Mucosa of descending colon (tissue), 3 donors: ENCODE measurements around the gene PLEKHA8. TPM values are rescaled to one million over a fixed set of nuclear protein-coding genes. Genes with fewer than 3 reads are reported as not detected.
A peak's percentile ranks its signal among the peaks of the same experiment; 100 is the strongest.

Source experiments
- ATAC-seq: fragments of 200-7000 bp; cut with Tn5 transposase; one replicate; pipeline ENCODE4 v1.9.1; 2020; ENCODE audit warnings: mild to moderate bottlenecking, moderate library complexity
- DNase-seq, 3 donors: peaks; one replicate each; pipeline ENCODE4 v3.0.0-alpha.2; 2020
- H3K36me3 ChIP-seq: fragments of 200-600 bp; one replicate; pipeline ENCODE4 v1.8.0; 2021; ENCODE audit warnings: low read depth, mild to moderate bottlenecking
- H3K4me1 ChIP-seq: fragments of 200-600 bp; one replicate; pipeline ENCODE4 v1.8.0; 2021; ENCODE audit warnings: low read depth, mild to moderate bottlenecking
- H3K4me3 ChIP-seq: fragments of 200-600 bp; one replicate; pipeline ENCODE4 v1.8.0; 2021; ENCODE audit warnings: mild to moderate bottlenecking
- H3K9me3 ChIP-seq: fragments of 200-600 bp; one replicate; pipeline ENCODE4 v1.8.0; 2021; ENCODE audit warnings: mild to moderate bottlenecking
- intact Hi-C, 2 donors: fragments of 100-400 bp; cut with DNase I in 1 of 2; cut with micrococcal nuclease in 1 of 2; formaldehyde crosslinking; loops; one replicate each; pipeline versions ENCODE4 v1.11.0 to v1.11.1; 2022; cut with DNase I, micrococcal nuclease
- total RNA-seq, 3 donors: library from RNA; stranded (reverse); fragmentation: NEBNext Ultra II Directional in 2 of 3; extraction: Animal tissue kit (Norgen Biotek cat#: 25700) in 2 of 3; gene quantifications; one replicate each; pipeline versions ENCODE4 v1.2.1 to v1.2.4, GENCODE V29; 2021 to 2023
- TF ChIP-seq, protein P1 (sequence below): fragments of 200-600 bp; IDR thresholded peaks from one replicate; pipeline ENCODE4 v1.8.0; 2022; ENCODE audit warnings: antibody characterized with exemption, mild to moderate bottlenecking
- donor health status: DM: no; HTN: no; CAD: no; lungs with moderate emphysema.
- donor health status: DM: no; HTN: no; CAD: no.
- donor health status: DM: no; HTN: yes; CAD: no.

PLEKHA8 gene
- total RNA-seq, 3 donors from 2014 or later, result 11.7 to 13.0 (median 12.5) TPM

DNA sequence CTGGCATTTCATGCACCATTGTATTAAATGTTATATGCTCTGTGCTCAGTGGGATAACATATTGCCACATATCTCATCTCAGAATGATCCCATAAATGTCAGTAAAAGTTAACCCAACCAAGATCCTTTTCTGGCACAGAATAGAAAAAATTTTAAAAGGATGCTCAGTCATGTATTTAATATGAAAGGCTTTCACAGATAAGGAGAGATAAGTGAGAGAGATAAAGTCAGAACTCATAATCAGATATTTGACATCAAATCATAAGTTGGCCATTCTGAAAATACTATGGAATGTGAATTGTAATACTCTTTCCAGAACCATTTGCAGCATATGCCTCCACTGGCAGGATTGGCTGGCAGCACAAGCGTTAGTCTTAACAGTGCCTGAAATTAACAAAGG, 38.5 kb downstream of the PLEKHA8 start:
- Histone ChIP-seq H3K4me1 (no peaks in the 10 kb centered on the region), H3K36me3 (no peaks in the 10 kb centered on the region), H3K4me3 (no peak overlapping the region), H3K9me3 (no peaks in the 10 kb centered on the region)
- TF ChIP-seq, protein P1, sequence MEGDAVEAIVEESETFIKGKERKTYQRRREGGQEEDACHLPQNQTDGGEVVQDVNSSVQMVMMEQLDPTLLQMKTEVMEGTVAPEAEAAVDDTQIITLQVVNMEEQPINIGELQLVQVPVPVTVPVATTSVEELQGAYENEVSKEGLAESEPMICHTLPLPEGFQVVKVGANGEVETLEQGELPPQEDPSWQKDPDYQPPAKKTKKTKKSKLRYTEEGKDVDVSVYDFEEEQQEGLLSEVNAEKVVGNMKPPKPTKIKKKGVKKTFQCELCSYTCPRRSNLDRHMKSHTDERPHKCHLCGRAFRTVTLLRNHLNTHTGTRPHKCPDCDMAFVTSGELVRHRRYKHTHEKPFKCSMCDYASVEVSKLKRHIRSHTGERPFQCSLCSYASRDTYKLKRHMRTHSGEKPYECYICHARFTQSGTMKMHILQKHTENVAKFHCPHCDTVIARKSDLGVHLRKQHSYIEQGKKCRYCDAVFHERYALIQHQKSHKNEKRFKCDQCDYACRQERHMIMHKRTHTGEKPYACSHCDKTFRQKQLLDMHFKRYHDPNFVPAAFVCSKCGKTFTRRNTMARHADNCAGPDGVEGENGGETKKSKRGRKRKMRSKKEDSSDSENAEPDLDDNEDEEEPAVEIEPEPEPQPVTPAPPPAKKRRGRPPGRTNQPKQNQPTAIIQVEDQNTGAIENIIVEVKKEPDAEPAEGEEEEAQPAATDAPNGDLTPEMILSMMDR, result no peak
- ATAC-seq (no peak), DNase-seq (no peak)
- intact Hi-C loops, result no loop called here

DNA sequence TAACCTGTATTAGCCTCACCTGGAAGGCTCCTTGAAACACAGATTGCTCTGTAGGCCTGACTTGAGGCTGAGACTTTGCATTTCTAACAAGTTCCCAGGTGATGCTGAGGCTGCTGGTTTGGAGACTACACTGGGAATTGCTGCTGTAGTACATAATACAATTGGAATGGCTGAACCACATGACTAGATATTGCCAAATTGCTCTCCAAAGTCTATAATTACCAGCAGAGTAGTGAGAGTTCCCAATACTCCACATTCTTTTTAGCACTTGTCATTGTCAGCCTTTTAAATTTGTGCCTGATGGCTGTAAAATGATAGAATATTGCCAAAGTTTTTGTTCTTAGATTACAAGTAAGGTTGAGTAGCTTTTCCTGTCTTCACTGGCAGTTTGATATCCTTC, 39.9 kb downstream of the PLEKHA8 start:
- no peaks in the 10 kb centered on the region for H3K4me1 ChIP-seq
- intact Hi-C loops, result no loop called here
- no peaks in the 10 kb centered on the region for H3K9me3 ChIP-seq
- no peak overlapping the region for H3K4me3 ChIP-seq
- no peaks in the 10 kb centered on the region for H3K36me3 ChIP-seq
- TF ChIP-seq, protein P1, result no peak
- ATAC-seq, result peak; percentile 23
- no peak for DNase-seq

DNA sequence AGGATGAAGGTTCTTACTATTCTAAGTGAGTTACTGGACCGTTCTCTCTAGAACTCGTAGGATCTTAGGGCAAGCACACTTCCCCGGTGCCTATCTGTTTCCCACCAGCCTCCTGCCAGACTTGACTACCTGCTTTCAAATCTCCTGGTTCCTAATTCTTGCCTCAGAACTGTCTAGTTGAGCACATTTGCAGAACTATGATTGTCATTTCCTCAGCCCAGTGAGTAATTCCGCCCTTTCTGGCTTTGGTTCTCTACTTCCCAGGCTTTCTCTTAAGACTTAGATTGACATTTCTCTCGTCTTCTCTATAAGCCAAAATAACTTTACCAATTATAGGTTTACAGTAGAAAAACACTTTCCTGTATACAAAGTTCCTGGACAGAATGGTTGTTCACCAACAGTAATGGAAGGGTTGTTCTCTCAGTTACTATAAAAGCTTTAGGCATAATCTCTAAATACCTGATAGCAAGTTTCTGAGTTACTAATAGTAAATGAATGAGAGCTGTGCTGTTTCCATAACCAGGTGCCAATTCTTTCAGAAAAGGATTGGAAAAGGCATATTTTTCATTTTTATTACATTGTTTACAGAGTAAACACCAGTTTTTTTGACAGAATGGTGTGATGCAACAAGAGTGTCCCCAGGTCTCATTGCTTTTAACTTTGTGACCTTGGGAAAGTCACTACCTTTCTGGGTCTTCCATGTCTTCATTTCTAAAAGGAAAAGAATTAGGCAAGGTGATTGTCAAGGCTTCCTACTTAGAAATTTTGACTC, 41.1 kb downstream of the PLEKHA8 start:
- Histone ChIP-seq H3K36me3 (no peaks in the 10 kb centered on the region), H3K9me3 (no peaks in the 10 kb centered on the region), H3K4me1 (no peaks in the 10 kb centered on the region), H3K4me3 (no peak overlapping the region)
- TF ChIP-seq, protein P1, result no peak
- DNase-seq (no peak), ATAC-seq (no peak)
- intact Hi-C loops, result no loop called here

DNA sequence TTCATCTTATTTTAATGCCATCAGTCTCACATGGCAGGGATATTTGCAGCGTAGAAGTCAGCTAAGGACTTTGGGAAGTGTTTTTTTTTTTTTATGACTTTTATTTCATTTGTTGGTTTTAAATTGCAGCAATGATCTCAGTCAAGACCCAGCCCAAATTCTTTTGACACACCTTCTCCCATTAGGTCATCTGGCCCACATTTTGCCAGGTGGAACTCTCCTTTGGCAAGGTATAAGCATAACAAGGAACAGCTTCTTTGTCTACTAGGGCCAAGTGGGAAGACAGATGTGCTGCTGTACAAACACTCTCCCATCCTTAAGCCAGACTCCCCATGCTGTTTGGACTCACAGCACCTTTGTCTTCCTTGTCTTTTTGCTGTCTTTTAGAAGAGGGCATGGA, 41.8 kb downstream of the PLEKHA8 start:
- ATAC-seq, result peak; percentile 63
- TF ChIP-seq, protein P1, result no peak
- DNase-seq, result peak in 1 of 3 donors; percentile 15
- no peaks in the 10 kb centered on the region for H3K4me1 ChIP-seq
- H3K36me3 ChIP-seq, result no peaks in the 10 kb centered on the region
- intact Hi-C loops, result no loop called here
- H3K9me3 ChIP-seq, result no peaks in the 10 kb centered on the region
- H3K4me3 ChIP-seq, result no peak overlapping the region

DNA sequence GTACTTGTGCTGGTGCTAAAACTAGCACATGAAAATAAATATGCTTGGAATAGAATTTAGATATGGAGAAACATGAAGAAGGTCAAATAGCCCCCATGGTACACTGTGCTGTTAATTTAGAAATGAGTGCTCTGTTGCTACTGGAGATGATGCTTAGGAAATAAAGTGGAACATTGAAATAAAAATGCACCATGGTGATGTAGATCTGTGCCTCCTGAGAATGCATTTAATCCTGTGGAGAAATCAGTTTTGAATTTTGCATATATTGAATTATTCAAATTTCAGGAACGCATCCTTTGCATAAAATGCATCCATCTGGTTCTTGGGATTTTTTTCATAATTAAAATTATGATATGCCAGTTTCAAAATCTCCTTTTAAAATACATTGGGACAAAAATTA, 44.5 kb downstream of the PLEKHA8 start:
- no peaks in the 10 kb centered on the region for H3K4me1 ChIP-seq
- H3K9me3 ChIP-seq, result no peaks in the 10 kb centered on the region
- ATAC-seq (no peak), DNase-seq (no peak)
- intact Hi-C loops, result no loop called here
- TF ChIP-seq, protein P1, result no peak
- H3K4me3 ChIP-seq, result no peak overlapping the region
- no peaks in the 10 kb centered on the region for H3K36me3 ChIP-seq
